HAP-1 (cell line): Measurements from ENCODE around the gene MYH13.
"Not testable (repeated sequence)": the region's sequence is repeated elsewhere in the genome, so short reads cannot be mapped to it uniquely, and the experiment has no call there.

Experiments used
- DNase-seq, 2 experiments: peaks; one replicate each; pipeline ENCODE4 v3.0.0-alpha.2; 2016 to 2020; ENCODE audit warnings: low spot score in 2 of 2
- H3K27me3 ChIP-seq: fragments of 250-450 bp; sonication (Bioruptor Pico); 2 replicates; pipeline ENCODE4 v1.5.1; 2020; ENCODE audit warnings: low read depth, mild to moderate bottlenecking, moderate library complexity
- H3K36me3 ChIP-seq: fragments of 250-450 bp; sonication (Bioruptor Pico); replicated peaks from 2 replicates; pipeline ENCODE4 v1.5.1; 2020; ENCODE audit warnings: mild to moderate bottlenecking
- H3K4me1 ChIP-seq: fragments of 250-450 bp; sonication (Bioruptor Pico); 2 replicates; pipeline ENCODE4 v1.5.1; 2020; ENCODE audit warnings: mild to moderate bottlenecking
- H3K4me3 ChIP-seq: fragments of 250-450 bp; sonication (Bioruptor Pico); 2 replicates; pipeline ENCODE4 v1.5.1; 2020; ENCODE audit warnings: mild to moderate bottlenecking, moderate library complexity
- H3K9me3 ChIP-seq: fragments of 250-450 bp; sonication (Bioruptor Pico); 2 replicates; pipeline ENCODE4 v1.5.1; 2020; ENCODE audit warnings: mild to moderate bottlenecking, moderate library complexity
- in situ Hi-C: fragments of 300-500 bp; cut with MboI; formaldehyde crosslinking; loops from 3 replicates; pipeline ENCODE4 v1.14.3; 2020; ENCODE audit warnings: low sequenced_read_pairs, inconsistent platforms, mixed read lengths

The MYH13 gene

GRCh38 chr17:10306585-10306984 is 66.2 kb downstream of the MYH13 start:
- in situ Hi-C loops = no loop called here
- H3K4me1 ChIP-seq = no peaks in the 10 kb centered on the region
- H3K4me3 ChIP-seq = no peak overlapping the region
- H3K9me3 ChIP-seq = no peaks in the 10 kb centered on the region
- no peaks in the 10 kb centered on the region for H3K27me3 ChIP-seq
- H3K36me3 ChIP-seq = no peaks in the 10 kb centered on the region
- DNase-seq = no peak

- in situ Hi-C loops = no loop called here
- Histone ChIP-seq H3K4me1 (no peaks in the 10 kb centered on the region), H3K36me3 (no peaks in the 10 kb centered on the region), H3K9me3 (no peaks in the 10 kb centered on the region), H3K4me3 (no peak overlapping the region), H3K27me3 (no peaks in the 10 kb centered on the region)
- DNase-seq = no peak
Observed at GRCh38 chr17:10305398-10305797, 67.4 kb downstream of the MYH13 start.

GRCh38 chr17:10304758-10305300 is 68.0 kb downstream of the MYH13 start:
- in situ Hi-C loops = no loop called here

GRCh38 chr17:10297691-10298090 is 75.1 kb downstream of the MYH13 start:
- Histone ChIP-seq H3K9me3 (no peaks in the 10 kb centered on the region), H3K4me1 (no peaks in the 10 kb centered on the region), H3K4me3 (no peak overlapping the region), H3K36me3 (no peaks in the 10 kb centered on the region), H3K27me3 (no peaks in the 10 kb centered on the region)
- in situ Hi-C loops = loop anchor here (25.0 kb wide), 1 partner anchor 110 kb away; the partner anchor contains the start of gene GAS7
- DNase-seq = no peak

More at GRCh38 chr17:10304758-10305300, 68.0 kb downstream of the MYH13 start:
- Histone ChIP-seq H3K36me3 (no peaks in the 10 kb centered on the region), H3K9me3 (no peaks in the 10 kb centered on the region), H3K27me3 (no peaks in the 10 kb centered on the region), H3K4me3 (no peak overlapping the region), H3K4me1 (no peaks in the 10 kb centered on the region)
- no peak for DNase-seq

- Histone ChIP-seq H3K4me3 (no peak overlapping the region), H3K4me1 (no peaks in the 10 kb centered on the region), H3K27me3 (no peaks in the 10 kb centered on the region), H3K36me3 (no peaks in the 10 kb centered on the region), H3K9me3 (no peaks in the 10 kb centered on the region)
- peak in 1 of 2 experiments; percentile 15 for DNase-seq
- in situ Hi-C loops = loop anchor here (25.0 kb wide), 1 partner anchor 109 kb away; the partner anchor contains the start of gene GAS7
Observed at GRCh38 chr17:10295728-10296343, 77.0 kb downstream of the MYH13 start.

- H3K4me1 ChIP-seq = no peaks in the 10 kb centered on the region
- H3K36me3 ChIP-seq = no peaks in the 10 kb centered on the region
- H3K27me3 ChIP-seq = no peaks in the 10 kb centered on the region
- in situ Hi-C loops = loop anchor here (25.0 kb wide), 1 partner anchor 107 kb away; the partner anchor contains the start of gene GAS7
- no peak overlapping the region for H3K4me3 ChIP-seq
- no peak for DNase-seq
- no peaks in the 10 kb centered on the region for H3K9me3 ChIP-seq
Observed at GRCh38 chr17:10294180-10294579, 78.6 kb downstream of the MYH13 start.

GRCh38 chr17:10292057-10292937 is 80.5 kb downstream of the MYH13 start:
- H3K27me3 ChIP-seq = no peaks in the 10 kb centered on the region
- H3K4me3 ChIP-seq = no peak overlapping the region
- no peak for DNase-seq
- H3K4me1 ChIP-seq = no peaks in the 10 kb centered on the region
- no peaks in the 10 kb centered on the region for H3K36me3 ChIP-seq
- no peaks in the 10 kb centered on the region for H3K9me3 ChIP-seq
- in situ Hi-C loops = loop anchor here (25.0 kb wide), 1 partner anchor 105 kb away; the partner anchor contains the start of gene GAS7

- not testable (repeated sequence) for H3K4me1 ChIP-seq, H3K9me3 ChIP-seq, H3K36me3 ChIP-seq, H3K4me3 ChIP-seq, H3K27me3 ChIP-seq, DNase-seq
- in situ Hi-C loops = loop anchor here (25.0 kb wide), 1 partner anchor 104 kb away; the partner anchor contains the start of gene GAS7
Observed at GRCh38 chr17:10291576-10291975, 81.2 kb downstream of the MYH13 start.

- H3K27me3 ChIP-seq = no peaks in the 10 kb centered on the region
- no peak overlapping the region for H3K4me3 ChIP-seq
- no peaks in the 10 kb centered on the region for H3K36me3 ChIP-seq
- H3K9me3 ChIP-seq = no peaks in the 10 kb centered on the region
- H3K4me1 ChIP-seq = no peaks in the 10 kb centered on the region
- DNase-seq = no peak
- in situ Hi-C loops = loop anchor here (25.0 kb wide), 1 partner anchor 103 kb away; the partner anchor contains the start of gene GAS7
Observed at GRCh38 chr17:10290041-10290440, 82.8 kb downstream of the MYH13 start.

GRCh38 chr17:10286324-10286723 is 86.5 kb downstream of the MYH13 start:
- Histone ChIP-seq H3K4me1 (no peaks in the 10 kb centered on the region), H3K9me3 (no peaks in the 10 kb centered on the region), H3K36me3 (no peaks in the 10 kb centered on the region), H3K27me3 (no peaks in the 10 kb centered on the region), H3K4me3 (no peak overlapping the region)
- in situ Hi-C loops = loop anchor here (25.0 kb wide), 1 partner anchor 99 kb away; the partner anchor contains the start of gene GAS7
- DNase-seq = no peak

GRCh38 chr17:10285896-10286295 is 86.9 kb downstream of the MYH13 start:
- no peak for DNase-seq
- Histone ChIP-seq H3K27me3 (no peaks in the 10 kb centered on the region), H3K36me3 (no peaks in the 10 kb centered on the region), H3K9me3 (no peaks in the 10 kb centered on the region), H3K4me1 (no peaks in the 10 kb centered on the region), H3K4me3 (no peak overlapping the region)
- in situ Hi-C loops = loop anchor here (25.0 kb wide), 1 partner anchor 99 kb away; the partner anchor contains the start of gene GAS7

GRCh38 chr17:10280068-10280467 is 92.7 kb downstream of the MYH13 start:
- Histone ChIP-seq H3K4me3 (no peak overlapping the region), H3K27me3 (no peaks in the 10 kb centered on the region), H3K4me1 (no peaks in the 10 kb centered on the region), H3K9me3 (no peaks in the 10 kb centered on the region), H3K36me3 (no peaks in the 10 kb centered on the region)
- in situ Hi-C loops = loop anchor here (25.0 kb wide), 1 partner anchor 93 kb away; the partner anchor contains the start of gene GAS7
- no peak for DNase-seq

- Histone ChIP-seq H3K4me1 (no peaks in the 10 kb centered on the region), H3K27me3 (no peaks in the 10 kb centered on the region), H3K36me3 (no peaks in the 10 kb centered on the region), H3K9me3 (no peaks in the 10 kb centered on the region; the same call in 1 of the 2 replicates), H3K4me3 (no peak overlapping the region)
- no peak for DNase-seq
- in situ Hi-C loops = loop anchor here (25.0 kb wide), 1 partner anchor 91 kb away; the partner anchor contains the start of gene GAS7
Observed at GRCh38 chr17:10278218-10278617, 94.6 kb downstream of the MYH13 start.
